HG03432 (cell line): Measurements from ENCODE around the gene IQSEC3.
"Not testable (repeated sequence)": the region's sequence is repeated elsewhere in the genome, so short reads cannot be mapped to it uniquely, and the experiment has no call there.

ENCODE experiments used
- ATAC-seq: cut with Tn5 transposase; IDR thresholded peaks from one replicate; pipeline ENCODE4 v1.9.1; 2021; ENCODE audit warnings: mild to moderate bottlenecking, moderate library complexity; ENCODE audit not compliant: unreplicated experiment

The IQSEC3 gene

GRCh38 chr12:66428-66781, at the start of gene IQSEC3:
Gene IQSEC3 (plus strand): TSS chr12:66767. CDS start chr12:66883, 116 bp downstream.
- not testable (repeated sequence) for ATAC-seq

- not testable (repeated sequence) for ATAC-seq
Measured at GRCh38 chr12:17370-18340, 48.9 kb upstream of the IQSEC3 start.

- ATAC-seq = not testable (repeated sequence)
Measured at GRCh38 chr12:18821-19567, 47.6 kb upstream of the IQSEC3 start.

- not testable (repeated sequence) for ATAC-seq
Measured at GRCh38 chr12:19906-20305, 46.7 kb upstream of the IQSEC3 start.

- ATAC-seq = no peak
Measured at GRCh38 chr12:20757-21156, 45.8 kb upstream of the IQSEC3 start.

- no peak for ATAC-seq
Measured at GRCh38 chr12:21301-22189, 45.0 kb upstream of the IQSEC3 start.

GRCh38 chr12:22190-22529, 44.4 kb upstream of the IQSEC3 start:
- no peak for ATAC-seq

GRCh38 chr12:22530-23201, 43.9 kb upstream of the IQSEC3 start:
- ATAC-seq = no peak

- not testable (repeated sequence) for ATAC-seq
Measured at GRCh38 chr12:27904-28303, 38.7 kb upstream of the IQSEC3 start.

- not testable (repeated sequence) for ATAC-seq
Measured at GRCh38 chr12:38775-39174, 27.8 kb upstream of the IQSEC3 start.

GRCh38 chr12:39555-40265, 26.9 kb upstream of the IQSEC3 start:
- not testable (repeated sequence) for ATAC-seq

GRCh38 chr12:44352-44751, 22.2 kb upstream of the IQSEC3 start:
- not testable (repeated sequence) for ATAC-seq

- not testable (repeated sequence) for ATAC-seq
Measured at GRCh38 chr12:45235-45990, 21.2 kb upstream of the IQSEC3 start.

GRCh38 chr12:45991-46358, 20.6 kb upstream of the IQSEC3 start:
- not testable (repeated sequence) for ATAC-seq

GRCh38 chr12:46542-46941, 20.0 kb upstream of the IQSEC3 start:
- not testable (repeated sequence) for ATAC-seq

- ATAC-seq = not testable (repeated sequence)
Measured at GRCh38 chr12:47699-48226, 18.8 kb upstream of the IQSEC3 start.

- not testable (repeated sequence) for ATAC-seq
Measured at GRCh38 chr12:49149-49548, 17.4 kb upstream of the IQSEC3 start.

GRCh38 chr12:51087-51486, 15.5 kb upstream of the IQSEC3 start:
- not testable (repeated sequence) for ATAC-seq

- ATAC-seq = not testable (repeated sequence)
Measured at GRCh38 chr12:51962-52361, 14.6 kb upstream of the IQSEC3 start.
